Left cardiac atrium (tissue), 4 donors: ENCODE data around the gene MDM2. TPM values are rescaled to one million over a fixed set of nuclear protein-coding genes. Genes with fewer than 3 reads are reported as not detected.
A peak's percentile ranks its signal among the peaks of the same experiment; 100 is the strongest.
"Not testable (repeated sequence)": the region's sequence is repeated elsewhere in the genome, so short reads cannot be mapped to it uniquely, and the experiment has no call there.

ENCODE experiments used
- ATAC-seq, 2 donors: fragments of 200-7000 bp; cut with Tn5 transposase; one replicate each; pipeline ENCODE4 v1.9.1; 2020; ENCODE audit warnings: mild to moderate bottlenecking in 2 of 2, moderate library complexity in 2 of 2
- DNase-seq: peaks from one replicate; pipeline ENCODE4 v3.0.0-alpha.2; 2020
- intact Hi-C, 2 donors: fragments of 100-400 bp; cut with DNase I; formaldehyde crosslinking; loops; one replicate each; pipeline versions ENCODE4 v1.14.1 to v1.15.1; 2022 to 2023
- total RNA-seq, 2 donors: library from RNA; stranded (reverse); fragmentation: NEBNext Ultra II Directional; extraction: Animal tissue kit (Norgen Biotek cat#: 25700); gene quantifications; one replicate each; pipeline ENCODE4 v1.2.1, GENCODE V29; 2021
- donor health status: DM: no; HTN: yes; CAD: no.
- donor health status: DM: no; HTN: yes; CAD: no; lungs with severe emphysema.
- donor health status: DM: yes; HTN: yes; CAD: no.
- donor health status: Dilated cardiomyopathy.

The MDM2 gene
- total RNA-seq, 2 donors from 2014 or later, result 42.4 to 59.8 TPM

DNA sequence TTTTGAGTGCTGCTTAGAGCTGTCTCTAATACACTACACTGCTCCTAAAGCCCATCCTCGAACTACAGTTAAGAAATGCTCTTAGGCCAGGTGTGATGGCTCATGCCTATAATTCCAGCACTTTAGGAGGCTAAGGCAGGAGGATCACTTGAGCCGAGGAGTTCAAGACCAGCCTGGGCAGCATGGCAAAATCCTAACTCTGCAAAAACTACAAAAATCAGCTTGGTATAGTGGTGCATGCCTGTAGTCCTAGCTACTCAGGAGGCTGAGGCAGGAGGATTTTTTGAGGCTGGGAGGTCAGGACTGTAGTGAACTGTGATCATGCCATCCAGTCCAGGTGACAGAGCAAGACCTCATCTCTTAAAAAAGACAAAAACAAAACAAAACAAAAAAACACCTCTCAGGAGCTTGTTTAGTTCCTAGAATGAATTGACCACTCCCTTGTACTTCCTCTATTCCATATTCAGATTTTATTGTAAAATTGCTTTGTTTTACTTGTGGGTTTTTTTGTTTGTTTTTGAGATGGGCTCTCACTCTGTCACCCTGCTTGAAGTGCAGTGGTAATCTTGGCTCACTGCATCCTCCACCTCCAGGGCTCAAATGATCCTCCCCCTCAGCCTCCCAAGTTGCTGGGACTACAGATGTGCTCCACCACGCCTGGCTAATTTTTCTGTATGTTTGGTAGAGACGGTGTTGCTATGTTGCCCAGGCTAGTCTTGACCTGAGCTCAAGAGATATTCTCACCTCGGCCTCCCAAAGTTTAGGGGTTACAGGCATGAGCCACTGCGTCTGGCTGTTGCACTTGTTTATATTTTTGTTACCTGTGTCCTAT lies 13.6 kb downstream of the MDM2 start:
- intact Hi-C loops, result no loop called here
- DNase-seq, result no peak
- no peak for ATAC-seq

DNA sequence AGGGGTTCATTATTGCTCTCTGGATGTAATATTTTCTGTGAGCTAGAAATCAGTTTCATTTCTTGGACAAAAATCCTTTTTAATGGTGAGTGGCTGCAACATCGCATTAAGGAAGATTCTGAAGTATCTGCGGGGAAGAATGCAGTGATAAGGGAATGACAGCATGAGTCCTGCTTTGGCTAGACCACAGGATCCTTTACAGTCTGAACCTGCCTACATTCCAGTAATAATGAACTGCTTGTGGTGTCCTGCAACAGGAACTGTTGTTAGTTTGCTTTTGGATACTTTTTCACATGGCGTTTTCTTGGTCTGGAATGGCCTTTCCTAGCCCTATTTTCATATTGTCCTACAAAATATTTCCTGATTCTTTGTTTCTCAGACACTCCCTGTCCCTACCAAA lies 15.7 kb downstream of the MDM2 start:
- no peak for DNase-seq
- intact Hi-C loops, result no loop called here

DNA sequence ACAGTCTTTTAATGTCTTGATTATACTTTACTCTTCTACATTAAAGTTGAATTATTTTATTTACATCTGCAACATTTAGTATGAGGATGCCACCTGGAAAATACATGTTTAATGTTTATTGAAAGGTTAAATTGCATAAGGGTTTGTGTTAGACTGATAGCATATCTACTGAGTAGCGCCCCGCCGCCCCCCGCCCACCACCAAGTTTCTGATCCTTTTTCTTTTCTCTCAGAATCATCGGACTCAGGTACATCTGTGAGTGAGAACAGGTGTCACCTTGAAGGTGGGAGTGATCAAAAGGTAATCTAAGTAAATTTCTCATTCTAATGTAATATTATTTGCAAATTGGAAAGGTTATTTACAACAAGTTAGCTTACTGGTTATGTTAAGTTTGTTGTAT lies 16.2 kb downstream of the MDM2 start:
- intact Hi-C loops, result no loop called here
- ATAC-seq, result no peak
- no peak for DNase-seq

More for the DNA sequence above, 15.7 kb downstream of the MDM2 start:
- ATAC-seq, result peak in 1 of 2 donors; percentile 73

DNA sequence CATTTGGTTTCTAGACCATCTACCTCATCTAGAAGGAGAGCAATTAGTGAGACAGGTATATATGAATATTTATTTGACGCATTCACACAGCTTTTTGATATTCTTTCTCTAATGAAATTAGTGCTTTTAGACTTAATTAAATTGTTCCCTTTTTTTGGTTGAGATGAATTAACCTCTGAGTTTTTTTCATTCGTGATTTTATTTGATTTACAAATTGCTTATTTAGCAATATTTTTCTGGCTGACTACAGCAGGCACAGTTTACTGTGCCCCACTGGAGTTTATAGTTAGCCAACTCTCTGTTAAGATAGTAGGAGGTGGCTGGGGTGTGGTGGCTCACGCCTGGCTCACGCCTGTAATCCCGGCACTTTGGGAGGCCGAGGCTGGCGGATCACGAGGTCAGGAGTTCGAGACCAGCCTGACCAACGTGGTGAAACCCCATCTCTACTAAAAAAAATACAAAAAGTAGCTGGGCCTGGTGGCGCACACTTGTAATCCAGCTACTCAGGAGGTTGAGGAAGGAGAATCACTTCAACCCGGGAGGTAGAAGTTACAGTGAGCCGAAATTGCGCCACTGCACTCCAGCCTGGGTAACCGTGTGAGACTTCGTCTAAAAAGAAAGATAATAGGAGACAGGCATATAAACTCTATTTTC lies 16.7 kb downstream of the MDM2 start:
- no peak for ATAC-seq
- intact Hi-C loops, result no loop called here
- DNase-seq, result no peak

DNA sequence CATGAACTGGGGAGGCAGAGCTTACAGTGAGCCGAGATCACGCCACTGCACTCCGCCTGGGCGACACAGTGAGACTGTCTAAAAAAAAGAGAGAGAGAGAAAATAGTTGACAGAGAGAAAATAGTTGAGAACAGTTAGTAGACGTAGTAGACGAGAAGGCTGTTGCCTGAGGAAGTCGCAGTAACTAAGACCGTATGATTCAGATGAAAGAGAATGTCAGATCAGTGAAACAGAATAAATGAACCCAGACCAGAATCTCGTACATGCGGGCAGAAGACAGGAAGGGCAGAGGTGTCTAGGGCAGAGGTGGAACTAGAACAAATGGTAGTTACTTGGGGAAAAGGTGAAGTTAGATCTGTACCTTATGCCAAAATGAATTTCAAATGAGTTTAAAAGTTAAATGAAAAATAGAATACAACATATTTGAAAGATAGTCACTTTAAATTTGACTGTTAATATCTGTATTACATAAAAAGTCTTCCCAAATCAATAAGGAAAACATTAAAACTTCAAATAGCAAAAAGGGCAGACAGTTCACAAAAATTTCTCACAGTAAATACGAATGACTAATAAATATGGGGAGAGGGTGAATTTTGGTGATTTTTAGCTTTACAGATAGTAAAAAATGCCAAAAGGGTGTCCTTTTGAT lies 17.7 kb downstream of the MDM2 start:
- intact Hi-C loops, result no loop called here
- ATAC-seq (no peak), DNase-seq (no peak)

DNA sequence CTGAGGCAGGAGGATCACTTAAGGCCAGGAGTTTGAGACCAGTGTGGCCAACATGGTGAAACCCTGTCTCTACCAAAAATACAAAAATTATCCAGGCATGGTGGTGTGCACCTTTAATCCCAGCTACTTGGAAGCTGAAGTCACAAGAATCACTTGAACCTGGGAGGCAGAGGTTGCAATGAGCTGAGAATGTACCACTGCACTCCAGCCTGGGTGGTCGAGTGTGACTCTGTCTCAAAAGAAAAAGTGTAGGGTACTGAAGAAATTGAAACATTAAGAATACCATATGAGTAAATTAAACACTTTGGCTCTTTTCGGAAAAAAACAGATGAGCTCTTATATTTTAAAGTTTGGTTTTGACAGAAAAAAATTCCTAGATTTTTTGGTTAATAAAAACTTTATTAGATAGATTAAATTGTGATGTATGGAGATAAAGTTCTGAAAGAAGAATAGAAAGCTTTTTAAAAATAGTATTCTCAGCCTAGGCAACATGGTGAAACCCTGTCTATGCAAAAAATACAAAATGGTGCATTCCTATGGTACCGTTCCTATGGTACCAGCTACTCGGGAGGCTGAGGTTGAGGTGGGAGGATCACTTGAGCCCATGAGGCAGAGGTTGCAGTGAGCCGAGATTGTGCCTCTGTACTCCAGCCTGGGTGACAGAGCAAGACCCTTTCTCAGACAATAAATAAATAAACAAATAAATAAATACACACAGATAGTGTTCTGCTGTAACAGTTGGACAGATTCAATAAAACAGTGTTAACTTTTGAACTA lies 20.1 kb downstream of the MDM2 start:
- no peak for ATAC-seq
- intact Hi-C loops, result no loop called here
- no peak for DNase-seq

DNA sequence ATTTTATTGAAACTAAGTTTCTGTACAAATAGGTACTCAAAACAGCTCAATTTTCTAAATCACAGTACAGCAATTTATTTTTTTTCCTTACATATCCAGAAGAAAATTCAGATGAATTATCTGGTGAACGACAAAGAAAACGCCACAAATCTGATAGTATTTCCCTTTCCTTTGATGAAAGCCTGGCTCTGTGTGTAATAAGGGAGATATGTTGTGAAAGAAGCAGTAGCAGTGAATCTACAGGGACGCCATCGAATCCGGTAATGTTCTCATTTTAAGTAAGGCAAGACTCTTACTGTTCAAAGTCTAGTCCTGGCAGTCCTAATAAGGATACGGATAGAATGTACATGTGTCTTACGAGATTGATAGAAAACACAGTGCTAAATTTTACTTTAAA lies 20.7 kb downstream of the MDM2 start:
- DNase-seq, result no peak
- intact Hi-C loops, result no loop called here
- ATAC-seq, result no peak

DNA sequence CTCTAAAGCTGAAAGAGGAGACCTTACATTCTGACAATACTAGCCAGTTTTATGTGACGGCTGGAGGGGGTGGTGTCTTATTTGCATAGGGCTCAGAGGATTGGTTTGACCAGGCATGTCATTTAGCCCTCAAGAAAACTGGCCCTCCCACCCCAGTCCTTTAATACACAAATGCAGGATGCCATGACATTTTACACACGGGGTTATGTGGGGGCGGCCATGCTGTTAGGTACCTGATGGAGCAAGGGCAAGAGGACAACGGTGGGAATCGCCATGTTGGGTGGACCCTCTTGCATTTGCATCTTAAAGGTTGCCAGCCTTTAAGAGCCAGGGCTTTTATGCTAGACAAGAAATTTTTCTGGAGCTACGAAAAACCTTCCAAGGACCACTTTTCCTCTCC lies 23.3 kb downstream of the MDM2 start:
- DNase-seq (no peak), ATAC-seq (no peak)
- intact Hi-C loops, result no loop called here

DNA sequence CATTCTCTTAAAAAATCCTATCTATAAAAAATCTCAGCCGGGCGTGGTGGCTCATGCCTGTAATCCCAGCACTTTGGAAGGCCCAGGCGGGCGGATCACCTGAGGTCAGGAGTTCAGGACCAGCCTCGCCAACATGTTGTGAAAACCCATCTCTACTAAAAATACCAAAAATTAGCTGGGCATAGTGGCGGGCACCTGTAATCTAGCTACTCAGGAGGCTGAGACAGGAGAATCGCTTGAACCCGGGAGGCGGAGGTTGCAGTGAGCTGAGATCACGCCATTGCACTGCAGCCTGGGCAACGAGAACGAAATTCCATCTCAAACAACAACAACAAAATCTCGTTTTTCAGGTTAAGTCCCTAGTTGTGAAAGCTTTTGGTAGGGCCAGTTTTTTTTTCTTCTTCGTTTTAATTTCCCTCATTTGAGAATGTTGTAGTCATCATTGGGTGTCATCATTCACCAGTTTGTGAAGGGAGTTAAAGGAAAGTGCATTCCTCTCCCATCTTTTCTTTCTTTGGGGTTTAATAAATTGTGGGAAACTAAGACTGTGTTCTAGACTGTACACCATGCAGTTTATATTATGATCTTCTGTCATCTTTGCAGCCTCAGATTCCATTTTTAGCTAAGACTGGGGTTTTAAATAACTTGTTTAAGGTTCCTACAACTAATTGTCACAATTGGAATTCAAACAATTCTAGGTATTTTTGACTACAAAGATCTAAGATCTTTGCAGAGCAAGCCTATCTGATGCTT lies 23.9 kb downstream of the MDM2 start:
- intact Hi-C loops, result no loop called here
- ATAC-seq (no peak), DNase-seq (no peak)

DNA sequence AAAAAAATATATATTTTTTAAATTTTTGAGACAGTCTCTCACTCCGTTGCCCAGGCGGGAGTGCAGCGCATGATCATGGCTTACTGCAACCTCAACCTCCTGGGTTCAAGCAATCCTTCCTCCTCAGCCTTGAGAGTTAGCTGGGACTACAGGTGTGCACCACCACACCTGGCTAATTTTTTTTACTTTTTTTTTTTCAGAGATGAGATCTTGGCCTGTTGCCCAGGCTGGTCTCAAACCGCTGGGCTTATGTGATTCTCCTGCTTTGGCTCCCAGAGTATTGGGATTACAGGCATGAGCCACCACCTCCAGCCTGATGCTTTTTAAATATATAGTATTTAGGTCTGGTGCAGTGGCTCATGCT lies 24.5 kb downstream of the MDM2 start:
- ATAC-seq (no peak), DNase-seq (no peak)
- intact Hi-C loops, result no loop called here

DNA sequence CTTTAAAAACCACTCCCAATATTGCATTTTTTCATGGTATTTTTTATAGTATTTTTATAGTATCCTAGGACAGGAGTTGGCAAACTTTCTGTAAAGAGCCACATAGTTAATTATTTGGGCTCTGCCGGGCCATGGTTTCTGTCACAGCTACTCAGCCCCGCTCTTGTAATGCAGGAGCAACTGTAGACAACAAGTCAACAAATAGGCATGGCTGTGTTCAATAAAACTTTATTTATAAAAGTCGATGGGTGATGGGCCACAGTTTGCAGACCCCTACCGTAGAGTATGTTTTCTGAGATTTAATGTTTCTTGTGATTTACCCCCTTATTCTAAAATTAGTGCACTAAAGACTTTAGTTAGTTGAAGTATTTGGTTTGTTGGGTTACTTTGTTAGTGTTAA lies 25.5 kb downstream of the MDM2 start:
- intact Hi-C loops, result no loop called here
- ATAC-seq (no peak), DNase-seq (no peak)

DNA sequence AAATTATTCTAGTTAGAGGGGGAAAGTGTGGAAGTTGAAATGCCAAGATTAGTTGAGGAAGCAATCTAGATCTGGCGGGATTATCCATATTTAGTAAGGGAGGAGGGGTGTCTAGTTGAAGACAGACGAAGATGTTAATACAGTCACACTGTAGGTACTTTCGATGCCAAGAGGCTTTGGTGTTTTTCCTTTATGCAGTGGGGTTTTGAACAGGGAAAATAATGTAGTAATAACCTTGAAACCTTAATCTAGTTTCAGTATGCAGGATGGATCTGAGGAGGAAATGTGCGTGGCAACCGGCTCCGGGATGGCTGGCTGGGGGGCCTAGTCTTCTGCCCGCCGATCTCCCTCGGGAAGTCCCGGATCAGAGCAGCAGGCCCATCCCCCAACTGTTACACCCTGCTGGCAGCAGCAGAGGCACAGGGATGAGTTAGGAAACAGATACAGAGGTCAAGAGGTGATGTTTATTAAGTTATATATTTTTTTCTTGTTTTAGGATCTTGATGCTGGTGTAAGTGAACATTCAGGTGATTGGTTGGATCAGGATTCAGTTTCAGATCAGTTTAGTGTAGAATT lies 27.4 kb downstream of the MDM2 start:
- ATAC-seq (peak in 1 of 2 donors; percentile 31), DNase-seq (no peak)
- intact Hi-C loops, result no loop called here

DNA sequence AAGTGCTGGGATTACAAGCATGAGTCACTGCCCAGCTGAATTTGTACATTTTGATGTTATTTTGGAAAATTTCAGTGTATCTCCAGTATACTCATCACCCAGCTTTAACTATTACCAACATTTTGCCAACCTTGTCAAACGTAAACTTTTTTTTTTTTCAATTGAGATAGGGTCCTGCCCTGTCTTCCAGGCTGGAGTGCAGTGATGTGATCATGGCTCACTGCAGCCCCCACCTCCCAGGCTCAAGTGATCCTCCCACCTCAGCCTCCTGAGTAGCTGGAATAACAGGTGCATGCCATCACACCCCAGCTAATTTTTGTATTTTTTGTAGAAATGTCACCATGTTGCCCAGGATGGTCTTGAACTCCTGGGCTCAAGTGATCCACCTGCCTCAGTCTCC lies 29.2 kb downstream of the MDM2 start:
- ATAC-seq (no peak), DNase-seq (no peak)
- intact Hi-C loops, result no loop called here

DNA sequence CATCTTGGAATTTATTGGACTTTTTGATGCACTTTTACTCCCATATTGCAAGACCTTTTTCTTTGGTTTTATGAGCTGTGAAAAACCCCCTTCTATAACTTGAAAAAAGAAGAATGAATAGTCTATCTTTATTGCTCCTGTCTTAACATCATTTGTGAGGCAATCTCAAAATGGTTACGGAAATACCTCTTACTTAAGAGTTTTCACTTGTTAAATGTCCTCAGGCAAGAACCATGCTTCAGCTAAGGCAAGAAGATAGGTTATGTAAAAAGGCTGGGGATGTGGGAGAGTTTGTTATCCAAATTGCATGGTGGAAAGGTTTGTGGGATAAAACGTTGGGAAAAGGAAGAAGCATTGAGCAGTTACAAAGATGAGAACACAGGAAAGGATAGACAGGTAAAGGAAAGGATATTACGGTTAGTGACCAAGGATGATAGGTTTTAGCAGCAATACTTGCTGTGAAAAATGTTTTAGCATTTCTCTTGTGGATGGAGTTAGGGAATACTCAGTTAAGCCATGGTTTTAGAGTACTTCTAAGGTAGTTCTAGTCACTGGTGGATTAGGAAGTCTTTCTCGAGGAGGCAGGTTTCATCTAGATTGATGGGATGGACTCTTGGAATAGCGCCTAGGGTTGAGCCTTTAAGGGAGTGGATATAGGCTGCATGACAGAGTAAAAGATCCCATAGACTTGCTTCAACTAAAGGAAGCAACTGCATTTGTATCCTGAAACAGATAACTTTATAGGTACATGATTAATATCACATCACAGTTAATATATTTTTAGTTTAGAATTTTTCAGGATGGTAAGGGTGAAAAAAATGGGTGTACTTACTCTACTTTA lies 30.3 kb downstream of the MDM2 start:
- ATAC-seq, result no peak
- DNase-seq, result no peak
- intact Hi-C loops, result no loop called here

DNA sequence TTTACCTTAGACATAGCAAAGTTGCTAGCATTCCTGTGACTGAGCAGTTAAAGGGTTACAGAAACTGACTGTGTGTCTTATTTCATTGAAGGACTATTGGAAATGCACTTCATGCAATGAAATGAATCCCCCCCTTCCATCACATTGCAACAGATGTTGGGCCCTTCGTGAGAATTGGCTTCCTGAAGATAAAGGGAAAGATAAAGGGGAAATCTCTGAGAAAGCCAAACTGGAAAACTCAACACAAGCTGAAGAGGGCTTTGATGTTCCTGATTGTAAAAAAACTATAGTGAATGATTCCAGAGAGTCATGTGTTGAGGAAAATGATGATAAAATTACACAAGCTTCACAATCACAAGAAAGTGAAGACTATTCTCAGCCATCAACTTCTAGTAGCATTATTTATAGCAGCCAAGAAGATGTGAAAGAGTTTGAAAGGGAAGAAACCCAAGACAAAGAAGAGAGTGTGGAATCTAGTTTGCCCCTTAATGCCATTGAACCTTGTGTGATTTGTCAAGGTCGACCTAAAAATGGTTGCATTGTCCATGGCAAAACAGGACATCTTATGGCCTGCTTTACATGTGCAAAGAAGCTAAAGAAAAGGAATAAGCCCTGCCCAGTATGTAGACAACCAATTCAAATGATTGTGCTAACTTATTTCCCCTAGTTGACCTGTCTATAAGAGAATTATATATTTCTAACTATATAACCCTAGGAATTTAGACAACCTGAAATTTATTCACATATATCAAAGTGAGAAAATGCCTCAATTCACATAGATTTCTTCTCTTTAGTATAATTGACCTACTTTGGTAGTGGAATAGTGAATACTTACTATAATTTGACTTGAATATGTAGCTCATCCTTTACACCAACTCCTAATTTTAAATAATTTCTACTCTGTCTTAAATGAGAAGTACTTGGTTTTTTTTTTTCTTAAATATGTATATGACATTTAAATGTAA lies 31.5 kb downstream of the MDM2 start:
- intact Hi-C loops, result no loop called here
- DNase-seq (no peak), ATAC-seq (no peak)

DNA sequence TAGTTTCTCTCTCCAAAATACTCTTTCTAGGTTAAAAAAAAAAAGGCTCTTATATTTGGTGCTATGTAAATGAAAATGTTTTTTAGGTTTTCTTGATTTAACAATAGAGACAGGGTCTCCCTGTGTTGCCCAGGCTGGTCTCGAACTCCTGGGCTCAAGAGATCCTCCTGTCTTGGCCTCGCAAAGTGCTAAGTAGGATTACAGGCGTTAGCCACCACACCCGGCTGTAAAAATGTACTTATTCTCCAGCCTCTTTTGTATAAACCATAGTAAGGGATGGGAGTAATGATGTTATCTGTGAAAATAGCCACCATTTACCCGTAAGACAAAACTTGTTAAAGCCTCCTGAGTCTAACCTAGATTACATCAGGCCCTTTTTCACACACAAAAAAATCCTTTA lies 33.2 kb downstream of the MDM2 start:
- intact Hi-C loops, result not testable (repeated sequence)

DNA sequence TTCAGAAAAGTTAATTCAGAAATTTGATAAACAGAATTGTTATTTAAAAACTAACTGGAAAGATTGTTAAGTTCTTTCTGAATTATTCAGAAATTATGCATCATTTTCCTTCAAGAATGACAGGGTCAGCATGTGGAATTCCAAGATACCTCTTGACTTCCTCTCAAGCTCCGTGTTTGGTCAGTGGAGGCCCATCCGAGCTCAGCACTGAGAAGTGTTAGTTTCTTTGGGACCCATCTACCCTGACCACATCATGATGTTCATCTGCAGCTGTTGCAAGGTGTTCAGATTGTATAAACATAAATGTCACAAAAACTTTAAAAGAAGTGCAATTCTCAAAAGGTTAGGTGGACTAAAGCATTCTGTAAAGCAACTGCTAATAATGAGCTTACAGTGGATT lies 33.7 kb downstream of the MDM2 start:
- ATAC-seq, result no peak
- intact Hi-C loops, result no loop called here
- no peak for DNase-seq

More for the DNA sequence above, 33.2 kb downstream of the MDM2 start:
- not testable (repeated sequence) for ATAC-seq, DNase-seq
